Epithelial cell of proximal tubule (primary cell): ENCODE data around the gene WDR82. TPM values are rescaled to one million over a fixed set of nuclear protein-coding genes. Genes with fewer than 3 reads are reported as not detected.

ENCODE experiments used
- DNase-seq: peaks from one replicate; pipeline ENCODE4 v3.0.0-alpha.2; 2011; ENCODE audit warnings: low read depth
- H3K4me3 ChIP-seq: 2 replicates; pipeline ENCODE4 v1.5.1; 2011; ENCODE audit warnings: low read depth, mild to moderate bottlenecking, low read length
- total RNA-seq: library from RNA; depleted of rRNA; stranded (reverse); fragments of >200 nt; gene quantifications from 2 replicates; pipeline ENCODE4 v1.2.3, GENCODE V29; 2015
- TF ChIP-seq, protein P1 (sequence below): conservative IDR thresholded peaks from 2 replicates; pipeline ENCODE4 v1.5.1; 2012; ENCODE audit warnings: low read depth, mild to moderate bottlenecking, low read length

WDR82 gene
- total RNA-seq, 1 donor from 2014 or later, result 38.4 TPM

DNA sequence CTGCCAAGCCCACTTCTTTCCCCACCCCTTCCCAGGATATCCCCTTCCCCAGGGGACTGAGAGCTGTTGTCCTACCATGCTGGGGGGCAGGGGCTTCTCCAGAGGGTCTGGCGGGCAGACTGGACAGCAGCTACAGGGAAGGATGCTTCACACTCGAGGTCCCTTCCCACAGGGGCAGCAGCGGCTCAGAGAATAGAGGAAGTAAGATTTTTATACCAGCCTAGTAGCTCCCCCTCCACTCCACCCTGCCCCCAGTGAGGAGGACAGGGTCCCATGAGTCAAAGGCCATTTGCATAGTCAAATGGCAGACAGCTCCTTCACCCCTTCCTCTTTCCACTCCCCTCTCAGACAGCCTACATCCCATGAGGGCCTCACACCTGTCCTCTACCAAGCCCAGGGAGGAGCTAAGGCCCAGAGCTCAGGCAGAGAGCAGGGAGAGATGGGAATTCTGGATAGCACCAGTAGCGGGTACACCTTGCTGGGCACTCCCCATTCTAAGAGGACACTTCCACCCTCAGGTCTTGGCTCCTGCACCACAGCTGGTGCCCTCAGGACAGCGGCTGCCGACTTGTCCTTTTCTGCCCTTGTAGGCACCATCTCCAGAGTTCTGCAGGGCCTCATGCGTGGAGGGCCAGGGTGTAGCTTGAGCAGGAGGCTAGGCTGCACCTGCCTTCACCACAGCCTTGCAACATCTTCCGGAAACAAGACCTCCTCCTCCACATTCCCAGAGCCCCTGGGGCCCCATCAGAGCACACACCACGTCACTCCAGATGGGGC, 52.8 kb downstream of the WDR82 start, which contains the start of gene TLR9:
TLR9 (minus strand) TSS at position 194 of the 777 bp plus-strand sequence; CDS start at position 78, 116 bp downstream.
- DNase-seq, result no peak
- TF ChIP-seq, protein P1, sequence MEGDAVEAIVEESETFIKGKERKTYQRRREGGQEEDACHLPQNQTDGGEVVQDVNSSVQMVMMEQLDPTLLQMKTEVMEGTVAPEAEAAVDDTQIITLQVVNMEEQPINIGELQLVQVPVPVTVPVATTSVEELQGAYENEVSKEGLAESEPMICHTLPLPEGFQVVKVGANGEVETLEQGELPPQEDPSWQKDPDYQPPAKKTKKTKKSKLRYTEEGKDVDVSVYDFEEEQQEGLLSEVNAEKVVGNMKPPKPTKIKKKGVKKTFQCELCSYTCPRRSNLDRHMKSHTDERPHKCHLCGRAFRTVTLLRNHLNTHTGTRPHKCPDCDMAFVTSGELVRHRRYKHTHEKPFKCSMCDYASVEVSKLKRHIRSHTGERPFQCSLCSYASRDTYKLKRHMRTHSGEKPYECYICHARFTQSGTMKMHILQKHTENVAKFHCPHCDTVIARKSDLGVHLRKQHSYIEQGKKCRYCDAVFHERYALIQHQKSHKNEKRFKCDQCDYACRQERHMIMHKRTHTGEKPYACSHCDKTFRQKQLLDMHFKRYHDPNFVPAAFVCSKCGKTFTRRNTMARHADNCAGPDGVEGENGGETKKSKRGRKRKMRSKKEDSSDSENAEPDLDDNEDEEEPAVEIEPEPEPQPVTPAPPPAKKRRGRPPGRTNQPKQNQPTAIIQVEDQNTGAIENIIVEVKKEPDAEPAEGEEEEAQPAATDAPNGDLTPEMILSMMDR, result no peak
- H3K4me3 ChIP-seq, result no peak within 1 kb of the TSS

DNA sequence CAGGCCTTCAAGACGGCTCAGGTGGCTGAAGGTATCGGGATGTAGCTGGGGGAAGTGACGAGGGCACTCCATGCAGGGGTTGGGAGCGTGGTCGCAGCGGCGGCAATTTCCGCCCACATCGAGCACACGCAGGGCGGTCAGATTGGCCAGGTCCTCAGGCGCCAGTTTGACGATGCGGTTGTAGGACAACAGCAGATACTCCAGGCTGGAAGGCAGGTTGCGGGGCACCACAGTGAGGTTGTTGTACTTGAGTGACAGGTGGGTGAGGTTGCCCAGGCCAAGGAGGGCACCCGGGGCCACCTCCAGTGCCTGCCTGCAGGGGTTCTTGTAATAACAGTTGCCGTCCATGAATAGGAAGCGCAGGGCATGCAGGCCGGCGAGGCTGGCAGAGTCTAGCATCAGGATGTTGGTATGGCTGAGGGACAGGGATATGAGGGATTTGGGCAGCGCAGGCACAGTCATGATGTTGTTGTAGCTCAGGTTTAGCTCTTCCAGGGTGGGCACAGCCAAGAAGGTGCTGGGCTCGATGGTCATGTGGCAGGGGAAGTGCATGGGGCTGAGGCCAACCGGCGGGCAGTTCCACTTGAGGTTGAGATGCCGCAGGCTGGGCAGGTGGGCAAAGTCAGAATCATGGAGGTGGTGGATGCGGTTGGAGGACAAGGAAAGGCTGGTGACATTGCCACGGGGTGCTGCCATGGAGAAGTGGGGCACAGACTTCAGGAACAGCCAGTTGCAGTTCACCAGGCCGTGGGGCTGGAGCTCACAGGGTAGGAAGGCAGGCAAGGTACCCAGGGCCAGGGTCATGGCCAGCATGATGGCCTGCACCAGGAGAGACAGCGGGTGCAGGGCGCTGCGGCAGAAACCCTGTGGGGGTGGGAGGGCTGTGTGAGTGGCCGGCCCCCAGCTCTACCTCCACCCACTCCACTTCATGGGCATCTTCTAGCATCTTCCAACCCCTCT, 54.7 kb downstream of the WDR82 start:
- no peak overlapping the region for H3K4me3 ChIP-seq
- DNase-seq, result no peak
- TF ChIP-seq, protein P1, result no peak

DNA sequence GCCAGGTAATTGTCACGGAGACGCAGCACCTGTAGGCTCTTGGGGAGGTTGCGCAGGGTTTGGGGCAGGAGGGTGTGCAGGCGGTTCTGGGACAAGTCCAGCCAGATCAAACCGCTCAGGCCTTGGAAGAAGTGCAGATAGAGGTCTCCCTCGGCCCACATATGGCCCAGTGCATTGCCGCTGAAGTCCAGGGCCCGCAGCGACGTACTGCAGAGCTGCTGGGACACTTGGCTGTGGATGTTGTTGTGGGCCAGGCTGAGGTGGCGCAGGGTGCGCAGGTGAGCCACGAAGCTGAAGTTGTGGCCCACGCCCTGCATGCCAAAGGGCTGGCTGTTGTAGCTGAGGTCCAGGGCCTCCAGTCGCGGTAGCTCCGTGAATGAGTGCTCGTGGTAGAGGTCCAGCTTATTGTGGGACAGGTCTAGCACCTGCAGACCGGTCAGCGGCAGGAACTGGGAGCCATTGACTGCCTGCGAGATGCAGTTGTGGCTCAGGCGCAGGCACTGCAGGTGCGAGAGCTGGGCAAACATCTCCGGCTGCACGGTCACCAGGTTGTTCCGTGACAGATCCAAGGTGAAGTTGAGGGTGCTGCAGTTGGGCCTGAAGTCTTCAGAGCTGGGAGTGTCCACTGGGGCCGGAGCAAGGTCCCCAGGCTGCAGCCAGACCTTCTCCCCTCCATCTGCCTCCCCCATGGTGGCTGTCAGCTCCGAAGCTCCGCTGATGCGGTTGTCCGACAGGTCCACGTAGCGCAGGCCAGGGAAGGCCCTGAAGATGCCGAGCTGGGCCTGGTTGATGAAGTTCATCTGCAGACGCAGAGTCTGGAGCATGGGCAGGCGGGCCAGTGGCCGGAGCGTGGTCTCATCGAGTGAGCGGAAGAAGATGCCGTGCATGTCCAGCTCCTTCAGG, 55.9 kb downstream of the WDR82 start:
- no peak for DNase-seq
- no peak overlapping the region for H3K4me3 ChIP-seq
- TF ChIP-seq, protein P1, result no peak

DNA sequence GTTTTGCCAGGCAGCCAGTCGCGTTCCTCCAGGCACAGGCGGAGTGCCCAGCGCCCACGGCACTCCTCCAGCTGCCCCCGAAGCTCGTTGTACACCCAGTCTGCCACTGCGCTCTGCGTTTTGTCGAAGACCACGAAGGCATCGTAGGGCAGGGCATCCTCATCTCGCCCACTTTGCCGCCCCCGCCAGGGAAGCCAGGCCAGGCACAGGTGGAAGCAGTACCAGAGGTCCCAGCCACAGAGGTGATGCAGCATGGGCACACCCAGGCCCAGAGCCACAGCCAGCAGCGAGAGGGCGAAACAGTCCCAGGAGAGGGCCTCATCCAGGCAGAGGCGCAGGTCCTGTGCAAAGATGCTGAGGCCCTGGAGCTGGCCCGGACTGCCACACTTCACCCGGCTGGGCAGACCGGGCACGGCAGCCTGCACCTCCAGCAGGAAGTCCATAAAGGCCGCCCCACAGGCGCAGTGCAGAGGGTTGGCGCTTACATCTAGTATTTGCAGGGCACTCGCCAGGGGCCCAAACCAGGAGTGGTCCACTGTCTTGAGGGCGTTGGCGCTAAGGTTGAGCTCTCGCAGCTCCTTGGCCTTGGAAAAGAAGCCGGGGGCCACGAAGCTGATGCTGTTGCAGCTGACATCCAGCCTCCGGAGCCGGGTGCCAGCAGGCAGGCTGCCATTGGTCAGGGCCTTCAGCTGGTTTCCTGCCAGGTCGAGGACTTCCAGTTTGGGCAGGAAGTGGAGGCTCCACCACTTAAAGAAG, 56.7 kb downstream of the WDR82 start:
- no peak for DNase-seq
- TF ChIP-seq, protein P1, result no peak
- no peak overlapping the region for H3K4me3 ChIP-seq

DNA sequence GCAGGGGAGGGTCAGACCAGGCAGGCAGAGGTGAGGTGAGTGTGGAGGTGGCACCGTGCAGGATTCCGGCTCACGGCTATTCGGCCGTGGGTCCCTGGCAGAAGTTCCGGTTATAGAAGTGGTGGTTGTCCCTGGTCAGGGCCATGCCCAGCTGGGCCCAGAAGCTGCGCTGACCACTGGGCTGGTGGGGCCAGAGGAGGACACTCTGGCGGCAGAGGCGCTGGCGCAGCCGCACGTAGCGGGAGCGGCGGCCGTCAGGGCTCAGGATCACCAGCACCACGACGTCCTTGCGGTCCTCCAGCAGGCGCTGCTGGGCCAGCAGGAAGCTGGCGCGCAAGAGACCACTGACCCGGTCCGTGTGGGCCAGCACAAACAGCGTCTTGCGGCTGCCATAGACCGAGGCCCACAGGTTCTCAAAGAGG, 57.3 kb downstream of the WDR82 start:
- DNase-seq, result no peak
- TF ChIP-seq, protein P1, result no peak

More for the DNA sequence above, 57.3 kb downstream of the WDR82 start:
- no peak overlapping the region for H3K4me3 ChIP-seq
